H9 (cell line): ENCODE results near the gene MEF2C. TPM values are rescaled to one million over a fixed set of nuclear protein-coding genes. Genes with fewer than 3 reads are reported as not detected.
"Not testable (repeated sequence)": the region's sequence is repeated elsewhere in the genome, so short reads cannot be mapped to it uniquely, and the experiment has no call there.

Experiments
- DNase-seq: peaks from one replicate; pipeline ENCODE4 v3.0.0-alpha.2; 2017
- H2AFZ ChIP-seq: one replicate; pipeline ENCODE4 v1.6.1; 2013; ENCODE audit warnings: mild to moderate bottlenecking, low read length, control low read depth, moderate library complexity
- H2AK5ac ChIP-seq: 2 replicates; pipeline ENCODE4 v1.6.1; 2013; ENCODE audit warnings: low read length, control low read depth, mixed read lengths; ENCODE audit not compliant: insufficient read length
- H2BK120ac ChIP-seq: one replicate; pipeline ENCODE4 v1.6.1; 2013; ENCODE audit warnings: low read depth, mild to moderate bottlenecking, low read length, control low read depth, inconsistent platforms; ENCODE audit not compliant: poor library complexity, severe bottlenecking
- H2BK12ac ChIP-seq: 2 replicates; pipeline ENCODE4 v1.6.1; 2013; ENCODE audit warnings: low read length, control low read depth, mixed read lengths, low read depth; ENCODE audit not compliant: insufficient read length
- H2BK15ac ChIP-seq: 2 replicates; pipeline ENCODE4 v1.6.1; 2013; ENCODE audit warnings: low read depth, low read length, control low read depth
- H2BK20ac ChIP-seq: one replicate; pipeline ENCODE4 v1.6.1; 2013; ENCODE audit warnings: low read depth, mild to moderate bottlenecking, low read length, control low read depth, inconsistent platforms; ENCODE audit not compliant: poor library complexity, severe bottlenecking
- H2BK5ac ChIP-seq: 2 replicates; pipeline ENCODE4 v1.6.1; 2013; ENCODE audit warnings: low read length, control low read depth, mixed read lengths; ENCODE audit not compliant: insufficient read length
- H3K14ac ChIP-seq: 2 replicates; pipeline ENCODE4 v1.6.1; 2013; ENCODE audit warnings: low read length, control low read depth; ENCODE audit not compliant: insufficient read depth
- H3K18ac ChIP-seq: 2 replicates; pipeline ENCODE4 v1.6.1; 2013; ENCODE audit warnings: low read depth, mild to moderate bottlenecking, mixed read lengths, low read length, control low read depth; ENCODE audit not compliant: insufficient read length
- H3K23ac ChIP-seq: 2 replicates; pipeline ENCODE4 v1.6.1; 2013; ENCODE audit warnings: low read length, control low read depth, mixed read lengths, low read depth; ENCODE audit not compliant: insufficient read length
- H3K23me2 ChIP-seq: 2 replicates; pipeline ENCODE4 v1.6.1; 2013; ENCODE audit warnings: low read depth, mild to moderate bottlenecking, mixed read lengths, low read length, control low read depth; ENCODE audit not compliant: insufficient read length, poor library complexity, severe bottlenecking
- H3K27ac ChIP-seq: 2 replicates; pipeline ENCODE4 v1.5.1; 2013; ENCODE audit warnings: low read length, control low read depth, mixed read lengths, low read depth; ENCODE audit not compliant: insufficient read length
- H3K27me3 ChIP-seq: 2 replicates; pipeline ENCODE4 v1.6.1; 2013; ENCODE audit warnings: low read length, control low read depth, inconsistent platforms; ENCODE audit not compliant: insufficient read depth
- H3K4ac ChIP-seq: 2 replicates; pipeline ENCODE4 v1.6.1; 2013; ENCODE audit warnings: low read depth, mild to moderate bottlenecking, control low read depth, inconsistent platforms, low read length, moderate library complexity
- H3K4me1 ChIP-seq: 2 replicates; pipeline ENCODE4 v1.6.1; 2013; ENCODE audit warnings: low read length, control low read depth, inconsistent platforms; ENCODE audit not compliant: insufficient read depth
- H3K4me2 ChIP-seq: 2 replicates; pipeline ENCODE4 v1.6.1; 2013; ENCODE audit warnings: low read length, control low read depth, mixed read lengths; ENCODE audit not compliant: insufficient read length, insufficient read depth
- H3K56ac ChIP-seq: 2 replicates; pipeline ENCODE4 v1.6.1; 2013; ENCODE audit warnings: low read depth, mild to moderate bottlenecking, mixed read lengths, low read length, control low read depth; ENCODE audit not compliant: insufficient read length
- H3K79me1 ChIP-seq: 2 replicates; pipeline ENCODE4 v1.6.1; 2013; ENCODE audit warnings: low read depth, mild to moderate bottlenecking, moderate library complexity, low read length, control low read depth, inconsistent platforms; ENCODE audit not compliant: insufficient read depth, poor library complexity, severe bottlenecking
- H3K79me2 ChIP-seq: 2 replicates; pipeline ENCODE4 v1.6.1; 2013; ENCODE audit warnings: low read length, control low read depth, inconsistent platforms; ENCODE audit not compliant: insufficient read depth
- H3K9ac ChIP-seq: 2 replicates; pipeline ENCODE4 v1.6.1; 2013; ENCODE audit warnings: low read length, control low read depth, mixed read lengths; ENCODE audit not compliant: insufficient read length; ENCODE audit errors: extremely low read depth
- H3K9me3 ChIP-seq: one replicate; pipeline ENCODE4 v1.6.1; 2013; ENCODE audit warnings: low read depth, low read length, inconsistent platforms; ENCODE audit not compliant: control insufficient read depth
- H3T11ph ChIP-seq: one replicate; pipeline ENCODE4 v1.6.1; 2013; ENCODE audit warnings: mild to moderate bottlenecking, low read length, control low read depth, inconsistent platforms
- H4K20me1 ChIP-seq: one replicate; pipeline ENCODE4 v1.6.1; 2013; ENCODE audit not compliant: control insufficient read depth, insufficient read length, insufficient read depth
- H4K5ac ChIP-seq: 2 replicates; pipeline ENCODE4 v1.6.1; 2013; ENCODE audit warnings: low read depth, mild to moderate bottlenecking, mixed read lengths, low read length, control low read depth; ENCODE audit not compliant: insufficient read length
- H4K8ac ChIP-seq: replicated peaks from 2 replicates; pipeline ENCODE4 v1.6.1; 2013; ENCODE audit warnings: low read length, control low read depth, mixed read lengths, low read depth; ENCODE audit not compliant: insufficient read length
- H4K91ac ChIP-seq: 2 replicates; pipeline ENCODE4 v1.6.1; 2013; ENCODE audit warnings: low read depth, mild to moderate bottlenecking, moderate library complexity, mixed read lengths, low read length, control low read depth; ENCODE audit not compliant: insufficient read length
- H3K27ac Mint-ChIP-seq, 3 experiments: 2 replicates in 2 of 3; 3 replicates in 1 of 3; pipeline ENCODE4 v1.8.0; 2020 to 2021; ENCODE audit warnings: mixed read lengths in 3 of 3, mild to moderate bottlenecking in 1 of 3, moderate library complexity in 1 of 3
- H3K27me3 Mint-ChIP-seq: 2 replicates; pipeline ENCODE4 v1.8.0; 2021; ENCODE audit warnings: low read depth, mild to moderate bottlenecking, moderate library complexity, mixed read lengths
- H3K36me3 Mint-ChIP-seq, 3 experiments: 2 replicates in 2 of 3; 3 replicates in 1 of 3; pipeline ENCODE4 v1.8.0; 2020 to 2021; ENCODE audit warnings: low read depth in 3 of 3, mixed read lengths in 3 of 3; ENCODE audit not compliant: insufficient read depth in 1 of 3
- H3K4me1 Mint-ChIP-seq, 2 experiments: 2 replicates each; pipeline ENCODE4 v1.8.0; 2020; ENCODE audit warnings: mixed read lengths in 2 of 2
- H3K4me3 Mint-ChIP-seq, 2 experiments: 2 replicates in 1 of 2; 3 replicates in 1 of 2; pipeline ENCODE4 v1.8.0; 2020 to 2021; ENCODE audit warnings: mild to moderate bottlenecking in 2 of 2, mixed read lengths in 2 of 2, moderate library complexity in 1 of 2
- H3K9me3 Mint-ChIP-seq, 2 experiments: 2 replicates in 1 of 2; 3 replicates in 1 of 2; pipeline ENCODE4 v1.8.0; 2020; ENCODE audit warnings: mild to moderate bottlenecking in 2 of 2, mixed read lengths in 2 of 2, moderate library complexity in 1 of 2
- WGBS: extraction: QIAGEN DNeasy Blood & Tissue Kit; methylation state at CpG from one replicate; pipeline ENCODE4 v1.1.7; 2013; ENCODE audit warnings: missing lambda C conversion rate, low lambda C conversion rate, mixed read lengths; ENCODE audit not compliant: insufficient read length; ENCODE audit errors: extremely low coverage; 5-methylcytosine and 5-hydroxymethylcytosine counted together
- total RNA-seq: library from RNA; stranded (reverse); gene quantifications from 2 replicates; pipeline ENCODE4 v1.2.1, GENCODE V29; 2021

MEF2C gene
- total RNA-seq, 1 experiment from 2014 or later = 0.11 TPM

DNA sequence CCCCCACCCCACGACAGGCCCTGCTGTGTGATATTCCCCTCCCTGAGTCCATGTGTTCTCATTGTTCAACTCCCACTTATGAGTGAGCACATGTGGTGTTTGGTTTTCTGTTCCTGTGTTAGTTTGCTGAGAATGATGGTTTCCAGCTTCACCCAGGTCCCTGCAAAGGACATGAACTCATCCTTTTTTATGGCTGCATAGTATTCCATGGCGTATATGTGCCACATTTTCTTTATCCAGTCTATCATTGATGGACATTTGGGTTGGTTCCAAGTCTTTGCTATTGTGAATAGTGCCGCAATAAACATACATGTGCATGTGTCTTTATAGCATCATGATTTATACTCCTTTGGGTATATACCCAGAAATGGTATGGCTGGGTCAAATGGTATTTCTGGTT is 89.2 kb downstream of the MEF2C start:
- not testable (repeated sequence) for H3K9ac ChIP-seq, H3K36me3 Mint-ChIP-seq, H3T11ph ChIP-seq, H3K79me2 ChIP-seq, H4K91ac ChIP-seq, H3K79me1 ChIP-seq, DNase-seq, H3K9me3 Mint-ChIP-seq, H2BK5ac ChIP-seq, H4K20me1 ChIP-seq, H3K23me2 ChIP-seq, H3K4me2 ChIP-seq, H4K8ac ChIP-seq, H3K4me1 ChIP-seq, H2BK15ac ChIP-seq, H3K23ac ChIP-seq, H2BK120ac ChIP-seq, H3K27me3 Mint-ChIP-seq, H3K14ac ChIP-seq, H2BK20ac ChIP-seq, H3K18ac ChIP-seq, H3K27ac ChIP-seq, H2AK5ac ChIP-seq, H3K4me3 Mint-ChIP-seq, H3K56ac ChIP-seq, H3K4ac ChIP-seq, H2BK12ac ChIP-seq, H4K5ac ChIP-seq, H3K27ac Mint-ChIP-seq, H3K4me1 Mint-ChIP-seq, H3K9me3 ChIP-seq, H3K27me3 ChIP-seq, H2AFZ ChIP-seq
- WGBS = no CpG with 5 or more reads among the region's 3 CpGs
